ENCODE measurements around the gene CES2.

The CES2 gene

GRCh38 chr16:66902648-66903543 is 32.4 kb upstream of the CES2 start:
- DNase-seq (ENCODE audit: low read depth in 2 of 2): no peak

DNA sequence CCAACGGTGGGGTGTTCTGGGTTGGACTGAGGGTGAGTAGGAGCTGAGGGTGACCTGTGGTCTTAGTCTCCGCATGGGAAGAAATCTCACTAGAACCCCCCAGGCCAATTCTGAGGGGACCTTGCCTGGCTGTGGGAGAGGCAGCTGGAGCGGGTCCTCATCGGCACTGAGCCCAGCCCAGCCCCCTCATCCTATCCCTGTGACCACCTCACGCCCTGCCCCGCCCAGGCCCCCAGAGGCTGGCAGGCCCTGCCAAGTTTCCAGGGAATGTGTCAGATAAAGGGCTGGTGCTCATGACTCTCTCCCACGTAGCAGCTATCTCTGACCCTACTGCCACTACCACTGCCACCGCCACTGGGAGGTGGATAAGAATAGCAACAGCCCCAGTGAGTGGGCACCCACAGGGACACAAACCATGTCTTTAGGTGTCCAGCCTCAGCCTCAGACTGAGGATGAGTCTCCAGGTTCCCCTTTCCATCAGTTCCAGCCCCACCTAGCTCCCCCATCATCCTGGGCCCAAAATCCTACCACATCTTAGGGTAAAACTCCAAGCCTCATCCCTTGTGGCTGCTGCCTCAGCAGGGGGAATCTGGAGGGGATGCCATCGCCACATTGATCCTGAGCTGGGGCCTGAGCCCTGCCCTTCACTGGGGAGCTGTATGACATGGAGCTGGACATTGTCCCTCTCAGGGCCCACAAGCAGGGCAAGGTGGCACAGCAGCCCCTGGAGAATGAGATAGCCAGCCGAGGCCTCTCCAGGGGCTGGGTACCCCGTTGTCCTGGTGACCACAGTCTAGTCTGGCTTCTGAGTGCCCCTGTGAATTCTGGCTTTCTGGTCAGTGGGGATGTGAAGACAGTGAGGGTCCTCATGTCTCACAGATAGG is 31.5 kb upstream of the CES2 start:
- no peak for DNase-seq (ENCODE audit: low read depth in 2 of 2)

- no peak for DNase-seq (ENCODE audit: low read depth in 2 of 2)
Measured at GRCh38 chr16:66904428-66904845, 30.9 kb upstream of the CES2 start.

DNA sequence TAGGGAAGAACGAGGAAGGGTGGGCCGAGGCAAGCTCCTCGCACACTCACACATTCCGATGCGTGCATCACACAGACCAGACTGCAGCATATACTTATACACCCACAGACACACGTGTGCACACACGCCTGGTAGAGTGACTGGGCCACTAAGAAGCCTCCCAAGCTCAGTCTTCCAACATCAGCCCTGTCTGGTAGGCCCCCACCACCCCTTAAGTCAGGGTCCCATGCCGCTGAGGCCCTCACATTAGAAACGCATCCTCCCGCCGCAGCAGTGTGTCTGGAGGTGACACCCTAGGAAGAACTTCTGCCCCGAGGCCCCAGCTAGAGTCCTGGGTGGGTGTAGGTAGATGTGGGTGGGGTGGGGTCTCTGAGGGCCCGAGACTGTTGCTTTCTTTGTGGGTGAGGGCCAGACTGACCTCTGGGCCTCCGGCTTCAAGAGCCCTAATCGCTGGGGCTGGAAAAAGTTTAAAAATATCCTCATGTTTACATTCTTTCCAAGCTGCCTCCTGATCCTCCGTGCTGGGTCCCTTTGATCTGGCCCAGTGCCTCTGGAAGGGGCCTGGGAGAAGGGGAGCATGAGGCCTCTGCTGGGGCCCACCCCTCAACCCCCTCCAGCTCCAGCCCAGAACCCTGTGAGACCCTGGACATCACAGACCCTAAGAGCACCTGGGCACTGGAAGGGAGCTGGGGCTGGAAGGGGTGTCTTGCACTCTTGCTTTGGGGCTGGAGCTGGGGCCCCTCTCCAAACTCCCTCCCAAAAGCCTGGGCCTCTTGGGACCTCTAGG is 30.3 kb upstream of the CES2 start:
- DNase-seq (ENCODE audit: low read depth in 2 of 2): no peak

DNA sequence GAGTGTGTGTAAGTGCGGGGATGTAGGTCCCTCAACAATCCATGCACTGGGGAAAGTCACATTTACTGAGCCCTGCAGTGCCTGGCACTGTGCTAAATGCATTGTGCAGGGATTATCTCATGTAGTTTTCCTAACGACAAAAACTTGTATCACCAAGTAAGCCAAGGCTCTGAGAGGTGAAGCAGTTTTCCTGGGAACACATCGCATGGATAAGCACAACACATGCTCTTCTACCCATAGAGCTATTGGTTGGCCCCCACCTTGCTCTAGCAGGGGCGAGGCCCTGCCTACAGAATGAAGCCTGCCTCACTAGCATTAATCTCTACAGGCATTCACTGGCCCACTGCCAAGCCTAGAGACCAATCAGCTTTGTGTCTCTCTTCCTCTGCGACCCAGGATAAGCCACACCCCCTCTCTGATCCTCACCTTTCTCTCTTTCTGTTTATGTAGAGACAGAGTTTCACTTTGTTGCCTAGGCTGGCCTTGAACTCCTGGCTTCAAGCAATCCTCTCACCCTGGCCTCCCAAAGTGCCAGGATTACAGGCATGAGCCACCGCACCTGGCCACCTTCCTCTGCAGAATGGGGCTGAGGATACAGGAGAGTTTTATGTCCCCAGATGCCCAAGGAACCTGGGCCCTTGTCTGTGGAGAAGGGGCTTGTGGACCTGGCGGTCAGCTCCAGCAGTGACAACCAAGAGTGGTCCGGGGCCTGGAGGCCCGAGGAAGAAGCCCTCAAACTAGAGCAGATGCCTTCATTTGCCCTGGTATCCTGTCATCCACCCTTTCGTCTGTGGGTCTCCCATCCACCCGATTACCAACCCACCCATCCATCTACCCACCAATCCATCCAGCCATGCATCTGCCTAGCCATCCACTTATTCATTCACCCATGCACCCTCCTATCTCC is 29.4 kb upstream of the CES2 start:
- DNase-seq (ENCODE audit: low read depth in 2 of 2): peak in 1 of 2 donors; percentile 30

GRCh38 chr16:66906916-66907836 is 28.1 kb upstream of the CES2 start:
- DNase-seq (ENCODE audit: low read depth in 2 of 2): no peak

DNA sequence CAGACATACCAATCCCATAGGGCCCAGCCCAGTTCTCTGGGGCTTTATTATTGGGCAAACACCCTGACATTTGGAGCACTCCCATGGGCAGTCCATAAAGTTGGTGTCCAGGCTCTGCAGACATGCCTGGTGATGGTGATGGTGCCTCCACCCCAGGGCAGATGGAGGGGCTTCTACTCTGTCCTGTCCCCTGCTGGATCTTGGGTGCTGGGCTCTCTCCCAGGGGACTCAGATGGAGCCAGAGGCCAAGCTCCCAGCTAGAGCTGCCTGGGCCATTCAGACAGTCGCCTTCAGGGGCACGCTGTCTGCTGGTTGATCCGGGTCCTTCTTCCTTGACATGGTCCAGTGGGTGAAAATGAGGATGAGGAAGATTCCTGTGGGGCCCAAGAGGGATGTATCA is 27.2 kb upstream of the CES2 start:
- no peak for DNase-seq (ENCODE audit: low read depth in 2 of 2)

DNA sequence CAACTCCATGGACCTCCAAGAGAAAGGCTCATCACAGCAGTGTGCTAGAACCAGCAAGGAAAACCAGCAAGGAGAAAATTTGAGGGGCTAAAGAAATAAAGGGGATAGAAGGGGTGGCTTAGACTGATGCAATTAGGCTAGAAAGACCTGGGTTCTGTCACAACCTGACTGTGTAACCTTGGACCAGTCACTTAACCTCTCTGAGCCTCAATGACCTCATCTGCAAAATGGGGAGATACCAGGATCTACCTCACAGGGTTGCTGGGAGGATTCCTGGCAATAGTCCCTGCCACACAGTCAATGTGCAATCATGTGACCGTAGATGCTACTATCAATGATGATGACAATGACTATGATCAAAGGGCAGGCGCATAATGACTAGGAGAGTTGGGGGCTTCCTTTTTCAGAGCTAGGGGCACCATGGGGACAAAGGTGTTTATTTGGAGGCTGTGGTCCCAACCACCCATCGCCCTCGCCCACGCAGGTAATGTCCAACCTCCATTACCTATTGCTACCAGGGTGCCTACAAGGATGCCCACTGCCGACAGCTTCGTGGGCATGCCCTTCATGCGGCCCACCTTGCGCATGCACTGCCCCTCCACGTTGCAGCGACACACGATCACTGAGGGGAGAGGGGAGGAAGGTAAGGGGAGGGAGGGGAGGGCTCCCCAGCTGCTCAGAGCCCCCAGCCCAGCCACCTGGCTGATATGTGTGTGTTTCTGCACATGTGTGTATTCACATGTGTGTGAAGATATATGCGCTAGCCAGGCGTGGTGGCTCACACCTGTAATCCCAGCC is 26.4 kb upstream of the CES2 start:
- no peak for DNase-seq (ENCODE audit: low read depth in 2 of 2)

DNA sequence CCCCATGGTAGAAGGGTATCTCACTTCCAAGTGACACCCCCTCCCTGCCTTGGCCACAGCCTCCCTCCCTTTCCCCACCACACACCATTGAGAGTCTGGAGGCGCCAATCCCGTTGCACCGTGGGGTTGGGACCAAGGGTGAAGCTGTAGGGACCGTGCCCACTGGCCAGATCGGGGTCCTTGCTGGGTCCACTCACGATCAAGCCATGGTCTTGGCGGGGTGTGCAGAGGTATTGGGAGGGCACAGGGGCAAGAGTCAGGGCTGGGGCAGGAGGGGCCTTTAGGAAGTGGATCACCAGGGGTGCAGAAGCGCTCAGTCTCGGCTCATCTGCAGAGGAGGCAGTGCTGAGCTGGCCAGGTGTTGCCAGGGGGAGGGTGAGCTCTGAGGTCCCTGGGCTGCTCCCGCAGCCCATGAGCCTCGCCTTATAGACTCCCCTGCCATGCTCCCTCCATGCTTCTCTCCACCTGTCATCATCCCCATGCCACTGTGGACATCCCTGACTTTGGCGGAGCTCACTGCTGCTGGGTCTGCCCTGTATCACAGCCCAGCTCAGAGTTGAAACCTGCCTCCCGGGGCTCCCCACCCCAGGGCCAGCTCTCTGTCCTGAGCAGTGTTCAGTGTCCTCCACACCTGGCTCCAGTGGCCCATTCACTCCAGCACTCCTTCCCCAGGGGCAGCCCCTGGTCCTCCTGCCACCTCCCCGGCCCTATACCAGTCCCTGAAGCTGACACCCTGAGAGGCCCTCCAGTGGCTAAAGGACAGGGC is 25.0 kb upstream of the CES2 start:
- DNase-seq (ENCODE audit: low read depth in 2 of 2): no peak

DNA sequence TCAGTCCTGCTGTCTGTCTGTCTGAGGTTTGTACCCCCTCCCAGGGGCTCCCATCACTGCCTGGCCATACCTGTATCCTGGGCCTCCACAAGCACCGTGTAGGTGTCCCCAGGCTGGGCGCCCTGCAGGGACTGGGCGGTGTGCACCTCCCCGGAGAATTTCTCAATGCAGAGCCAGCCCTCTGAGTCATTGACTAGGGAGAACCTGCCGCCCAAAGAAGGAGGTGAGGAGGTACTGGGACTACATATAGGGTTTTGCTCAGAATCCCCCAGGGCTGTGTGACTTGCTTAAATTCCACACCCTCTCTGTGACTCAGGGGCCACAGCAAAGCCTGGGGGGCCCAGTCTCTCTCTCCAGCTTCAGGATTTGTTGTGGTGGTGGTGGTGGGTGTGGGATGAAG is 24.2 kb upstream of the CES2 start:
- no peak for DNase-seq (ENCODE audit: low read depth in 2 of 2)

DNA sequence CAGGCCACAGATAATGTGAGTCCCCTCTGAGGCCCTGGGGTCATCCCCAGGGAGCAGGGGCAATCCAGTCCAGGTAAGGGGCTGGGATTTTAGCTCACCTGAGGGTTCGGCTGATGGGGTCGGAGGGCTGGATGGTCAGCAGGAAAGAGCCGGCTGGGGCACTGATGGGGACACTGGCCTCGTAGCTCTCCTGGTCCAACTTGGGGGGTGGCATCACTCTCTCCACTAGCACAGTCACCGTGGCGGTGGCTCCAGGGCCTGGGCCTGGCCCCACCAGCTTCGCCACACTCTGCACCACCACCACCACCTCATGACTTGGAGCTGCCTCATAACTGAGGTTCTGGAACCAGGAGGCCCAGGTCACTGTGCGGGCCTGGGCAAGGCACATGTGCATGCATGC is 23.5 kb upstream of the CES2 start:
- DNase-seq (ENCODE audit: low read depth in 2 of 2): no peak

GRCh38 chr16:66913081-66913480 is 22.2 kb upstream of the CES2 start:
- no peak for DNase-seq (ENCODE audit: low read depth in 2 of 2)

GRCh38 chr16:66913711-66914110 is 21.6 kb upstream of the CES2 start:
- DNase-seq (ENCODE audit: low read depth in 2 of 2): no peak

DNA sequence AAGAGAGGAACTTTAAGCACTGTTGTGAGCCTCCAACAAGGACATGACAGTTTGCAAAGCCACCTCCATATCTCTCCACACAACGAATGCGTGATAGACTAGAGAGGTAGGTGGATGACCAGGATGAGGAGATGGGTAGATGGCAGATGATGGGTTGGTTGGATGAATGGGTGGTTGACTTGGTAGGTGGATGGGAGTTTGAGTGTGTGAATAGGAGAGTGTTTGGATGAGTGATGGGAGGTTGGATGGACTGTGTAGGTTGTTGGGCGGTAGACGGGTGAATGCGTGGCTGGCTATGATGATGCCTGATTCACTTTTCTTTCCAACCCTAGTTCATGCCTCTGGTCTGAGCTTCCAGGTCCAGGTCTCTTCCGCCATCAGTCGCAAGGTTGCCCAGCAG is 20.8 kb upstream of the CES2 start:
- DNase-seq (ENCODE audit: low read depth in 2 of 2): no peak

DNA sequence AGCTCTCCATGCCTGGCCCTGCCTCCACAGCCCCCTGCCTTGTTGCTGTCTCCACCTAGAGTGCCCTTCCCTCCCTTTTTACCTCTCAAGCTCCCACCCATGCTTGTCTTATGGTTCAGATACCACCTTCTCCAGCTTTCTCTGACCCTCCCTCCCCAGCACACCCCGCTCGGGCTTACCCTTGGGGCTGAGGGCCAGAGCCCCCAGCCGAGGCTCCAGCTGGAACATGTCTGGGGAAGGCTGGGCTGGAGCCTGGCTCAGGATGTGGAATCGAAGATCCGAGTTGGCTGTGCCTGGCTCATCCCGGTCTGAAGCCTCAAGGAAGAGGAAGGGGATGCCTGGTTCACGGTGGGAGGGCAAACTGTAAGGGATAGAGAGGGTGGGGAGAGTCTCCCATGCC is 20.3 kb upstream of the CES2 start:
- DNase-seq (ENCODE audit: low read depth in 2 of 2): no peak

- no peak for DNase-seq (ENCODE audit: low read depth in 2 of 2)
Measured at GRCh38 chr16:66916518-66916917, 18.8 kb upstream of the CES2 start.

GRCh38 chr16:66917741-66918140 is 17.6 kb upstream of the CES2 start:
- no peak for DNase-seq (ENCODE audit: low read depth in 2 of 2)

- DNase-seq (ENCODE audit: low read depth in 2 of 2): no peak
Measured at GRCh38 chr16:66918355-66918754, 17.0 kb upstream of the CES2 start.
